Left ventricle myocardium inferior (tissue), 1 donor: Measurements from ENCODE around the gene CA10. TPM values are rescaled to one million over a fixed set of nuclear protein-coding genes. Genes with fewer than 3 reads are reported as not detected.

Experiments used
- DNase-seq: peaks from one replicate; pipeline ENCODE4 v3.0.0-alpha.2; 2020
- H3K27ac ChIP-seq: fragments of 200-600 bp; replicated peaks from 2 replicates; pipeline ENCODE4 v1.8.0; 2021
- H3K27me3 ChIP-seq: fragments of 200-600 bp; 2 replicates; pipeline ENCODE4 v1.8.0; 2021; ENCODE audit warnings: low read depth
- H3K36me3 ChIP-seq: fragments of 200-600 bp; 2 replicates; pipeline ENCODE4 v1.8.0; 2021
- H3K4me1 ChIP-seq: fragments of 200-600 bp; 2 replicates; pipeline ENCODE4 v1.8.0; 2021
- H3K4me3 ChIP-seq: fragments of 200-600 bp; 2 replicates; pipeline ENCODE4 v1.8.0; 2021; ENCODE audit warnings: mild to moderate bottlenecking, moderate library complexity
- H3K9me3 ChIP-seq: fragments of 200-600 bp; replicated peaks from 2 replicates; pipeline ENCODE4 v1.8.0; 2021
- CTCF ChIP-seq: fragments of 200-600 bp; IDR thresholded peaks from 2 replicates; pipeline ENCODE4 v1.8.0; 2021; ENCODE audit warnings: antibody characterized with exemption, mild to moderate bottlenecking, borderline replicate concordance
- intact Hi-C: fragments of 100-400 bp; cut with micrococcal nuclease; formaldehyde crosslinking; loops from one replicate; pipeline ENCODE4 v1.11.0; 2022
- total RNA-seq: library from RNA; stranded (reverse); fragmentation: NEBNext Ultra II Directional; extraction: Animal tissue kit (Norgen Biotek cat#: 25700); gene quantifications from one replicate; pipeline ENCODE4 v1.2.1, GENCODE V29; 2021
- donor health status: DM: no; HTN: yes; CAD: no; lungs with severe emphysema.

Gene CA10
- total RNA-seq, 1 donor from 2014 or later = not detected

DNA sequence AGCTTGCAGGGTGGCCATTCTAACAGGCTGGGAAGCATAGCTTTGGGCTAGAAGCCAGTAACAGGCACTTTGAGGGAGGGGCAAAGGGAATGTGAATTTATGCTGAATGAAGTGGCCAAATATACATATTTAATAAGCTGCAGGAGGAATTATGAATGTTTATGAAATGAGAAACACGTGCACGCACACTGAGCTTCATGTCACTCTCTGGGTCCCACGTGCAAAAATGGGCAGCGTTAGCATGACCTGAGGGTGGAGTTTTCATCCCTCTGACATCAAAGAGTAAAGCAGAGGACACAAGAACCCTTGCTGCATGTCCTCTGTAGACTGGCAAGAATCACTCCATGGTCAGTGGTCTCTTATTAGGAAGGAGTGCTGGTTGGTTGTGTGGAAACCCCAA lies 561.2 kb downstream of the CA10 start:
- intact Hi-C loops = no loop called here
- Histone ChIP-seq H3K4me3 (no peak overlapping the region), H3K36me3 (no peaks in the 10 kb centered on the region), H3K9me3 (no peaks in the 10 kb centered on the region), H3K27ac (no peak overlapping the region), H3K27me3 (peaks cover 12% of the 10 kb centered on the region), H3K4me1 (no peaks in the 10 kb centered on the region)
- DNase-seq = no peak
- no peak for TF ChIP-seq CTCF

GRCh38 chr17:51595826-51596398 lies 562.6 kb downstream of the CA10 start:
- no peaks in the 10 kb centered on the region for H3K36me3 ChIP-seq
- intact Hi-C loops = no loop called here
- peaks cover 16% of the 10 kb centered on the region for H3K27me3 ChIP-seq
- H3K9me3 ChIP-seq = no peaks in the 10 kb centered on the region
- no peak for TF ChIP-seq CTCF
- no peak overlapping the region for H3K27ac ChIP-seq
- no peak overlapping the region for H3K4me3 ChIP-seq
- no peak for DNase-seq
- H3K4me1 ChIP-seq = no peaks in the 10 kb centered on the region

DNA sequence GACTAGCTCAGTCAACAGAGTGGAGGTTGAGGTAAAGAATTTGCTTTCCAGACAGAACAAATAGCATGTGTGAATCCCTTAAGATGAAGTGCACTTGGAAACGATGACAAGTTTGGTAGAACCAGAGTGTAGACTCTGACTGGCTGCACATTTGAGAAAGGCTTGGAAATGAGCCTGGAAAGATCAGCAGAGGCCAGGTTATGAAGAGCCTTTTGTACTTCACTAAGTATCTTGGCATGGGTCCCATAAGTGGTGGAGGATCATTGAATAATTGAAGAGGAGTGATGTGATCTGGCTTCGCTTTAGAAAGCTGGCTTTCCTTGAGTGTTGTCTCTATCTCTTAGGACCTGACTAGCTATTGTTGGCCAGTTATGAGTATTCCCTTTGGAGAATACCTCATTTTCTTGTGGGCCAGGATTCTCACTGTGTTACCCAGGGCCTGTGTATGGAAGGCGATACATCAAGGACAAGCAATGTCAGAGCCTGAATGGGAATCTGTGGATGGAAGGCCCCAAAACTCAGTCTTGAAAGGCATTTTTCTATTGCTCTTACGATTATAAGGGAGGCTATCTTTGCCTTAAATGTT lies 568.4 kb downstream of the CA10 start:
- TF ChIP-seq CTCF = no peak
- Histone ChIP-seq H3K4me3 (no peak overlapping the region), H3K4me1 (no peaks in the 10 kb centered on the region), H3K27me3 (peaks cover 20% of the 10 kb centered on the region), H3K9me3 (peaks cover 14% of the 10 kb centered on the region), H3K27ac (no peak overlapping the region), H3K36me3 (no peaks in the 10 kb centered on the region)
- intact Hi-C loops = no loop called here
- no peak for DNase-seq

DNA sequence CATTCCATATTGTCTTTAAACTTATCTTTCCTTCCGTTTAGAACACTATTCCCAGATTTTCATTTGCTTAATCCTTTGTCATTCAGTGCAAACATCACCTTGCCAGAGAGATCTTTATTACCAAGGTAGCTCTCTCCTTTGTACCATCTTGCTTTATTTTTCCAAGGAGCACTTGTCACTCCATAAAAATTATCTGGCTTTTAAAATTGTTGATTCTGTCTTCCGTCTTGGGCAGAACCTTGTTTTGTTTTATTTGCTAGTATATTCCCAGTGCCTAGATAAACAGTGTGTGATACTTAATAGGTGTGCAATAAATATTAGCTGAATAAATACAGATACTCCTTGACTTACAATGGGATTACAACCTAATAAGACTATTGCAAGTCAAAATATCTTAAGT lies 570.5 kb downstream of the CA10 start:
- no peak for TF ChIP-seq CTCF
- intact Hi-C loops = no loop called here

DNA sequence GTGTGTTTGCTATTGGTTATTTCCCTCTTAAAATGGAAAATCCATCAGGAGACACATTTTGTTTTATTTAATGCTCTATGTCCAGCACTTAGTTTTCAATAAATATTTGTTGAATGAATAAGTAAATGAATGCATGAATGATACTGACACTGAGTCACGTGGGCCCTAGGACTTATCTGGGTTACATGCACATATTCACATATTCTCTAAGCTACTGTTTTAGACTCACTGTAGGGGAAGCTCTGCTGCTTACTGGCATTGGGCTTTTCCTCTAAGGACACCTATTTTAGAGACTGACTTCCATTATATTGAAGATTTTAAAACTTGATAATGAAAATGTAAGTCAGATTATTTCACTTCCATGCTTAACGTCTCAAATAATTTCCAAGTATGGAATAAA lies 571.0 kb downstream of the CA10 start:
- intact Hi-C loops = no loop called here
- Histone ChIP-seq H3K36me3 (no peaks in the 10 kb centered on the region), H3K4me3 (no peak overlapping the region), H3K9me3 (peaks cover 14% of the 10 kb centered on the region), H3K27me3 (peaks cover 20% of the 10 kb centered on the region), H3K27ac (no peak overlapping the region), H3K4me1 (no peaks in the 10 kb centered on the region)
- no peak for DNase-seq
- TF ChIP-seq CTCF = no peak

More for the DNA sequence above, 570.5 kb downstream of the CA10 start:
- peaks cover 14% of the 10 kb centered on the region for H3K9me3 ChIP-seq
- no peaks in the 10 kb centered on the region for H3K4me1 ChIP-seq
- H3K4me3 ChIP-seq = no peak overlapping the region
- peaks cover 20% of the 10 kb centered on the region for H3K27me3 ChIP-seq
- no peak overlapping the region for H3K27ac ChIP-seq
- no peaks in the 10 kb centered on the region for H3K36me3 ChIP-seq
- no peak for DNase-seq
